Fibroblast of villous mesenchyme (primary cell): Measurements from ENCODE around the gene RFX1. TPM values are rescaled to one million over a fixed set of nuclear protein-coding genes. Genes with fewer than 3 reads are reported as not detected.

ENCODE experiments used
- DNase-seq: peaks from one replicate; pipeline ENCODE4 v3.0.0-alpha.2; 2010; ENCODE audit warnings: low read depth
- H3K4me3 ChIP-seq: 2 replicates; pipeline ENCODE4 v1.5.1; 2011; ENCODE audit warnings: low read depth, mild to moderate bottlenecking, low read length
- total RNA-seq: library from RNA; depleted of rRNA; stranded (reverse); fragments of >200 nt; gene quantifications from 2 replicates; pipeline ENCODE4 v1.2.3, GENCODE V29; 2012
- TF ChIP-seq, protein P1 (sequence below): IDR thresholded peaks from 2 replicates; pipeline ENCODE4 v1.5.1; 2012; ENCODE audit warnings: low read depth, mild to moderate bottlenecking, low read length; ENCODE audit not compliant: insufficient read depth

Gene RFX1
- total RNA-seq, 1 donor = 2.6 TPM

GRCh38 chr19:13964776-13965175 lies 41.3 kb downstream of the RFX1 start:
- no peak overlapping the region for H3K4me3 ChIP-seq
- TF ChIP-seq, protein P1, sequence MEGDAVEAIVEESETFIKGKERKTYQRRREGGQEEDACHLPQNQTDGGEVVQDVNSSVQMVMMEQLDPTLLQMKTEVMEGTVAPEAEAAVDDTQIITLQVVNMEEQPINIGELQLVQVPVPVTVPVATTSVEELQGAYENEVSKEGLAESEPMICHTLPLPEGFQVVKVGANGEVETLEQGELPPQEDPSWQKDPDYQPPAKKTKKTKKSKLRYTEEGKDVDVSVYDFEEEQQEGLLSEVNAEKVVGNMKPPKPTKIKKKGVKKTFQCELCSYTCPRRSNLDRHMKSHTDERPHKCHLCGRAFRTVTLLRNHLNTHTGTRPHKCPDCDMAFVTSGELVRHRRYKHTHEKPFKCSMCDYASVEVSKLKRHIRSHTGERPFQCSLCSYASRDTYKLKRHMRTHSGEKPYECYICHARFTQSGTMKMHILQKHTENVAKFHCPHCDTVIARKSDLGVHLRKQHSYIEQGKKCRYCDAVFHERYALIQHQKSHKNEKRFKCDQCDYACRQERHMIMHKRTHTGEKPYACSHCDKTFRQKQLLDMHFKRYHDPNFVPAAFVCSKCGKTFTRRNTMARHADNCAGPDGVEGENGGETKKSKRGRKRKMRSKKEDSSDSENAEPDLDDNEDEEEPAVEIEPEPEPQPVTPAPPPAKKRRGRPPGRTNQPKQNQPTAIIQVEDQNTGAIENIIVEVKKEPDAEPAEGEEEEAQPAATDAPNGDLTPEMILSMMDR = no peak
- no peak for DNase-seq

- TF ChIP-seq, protein P1 = no peak
- H3K4me3 ChIP-seq = no peak overlapping the region
- DNase-seq = no peak
Observed at GRCh38 chr19:13963603-13964105, 42.5 kb downstream of the RFX1 start.

DNA sequence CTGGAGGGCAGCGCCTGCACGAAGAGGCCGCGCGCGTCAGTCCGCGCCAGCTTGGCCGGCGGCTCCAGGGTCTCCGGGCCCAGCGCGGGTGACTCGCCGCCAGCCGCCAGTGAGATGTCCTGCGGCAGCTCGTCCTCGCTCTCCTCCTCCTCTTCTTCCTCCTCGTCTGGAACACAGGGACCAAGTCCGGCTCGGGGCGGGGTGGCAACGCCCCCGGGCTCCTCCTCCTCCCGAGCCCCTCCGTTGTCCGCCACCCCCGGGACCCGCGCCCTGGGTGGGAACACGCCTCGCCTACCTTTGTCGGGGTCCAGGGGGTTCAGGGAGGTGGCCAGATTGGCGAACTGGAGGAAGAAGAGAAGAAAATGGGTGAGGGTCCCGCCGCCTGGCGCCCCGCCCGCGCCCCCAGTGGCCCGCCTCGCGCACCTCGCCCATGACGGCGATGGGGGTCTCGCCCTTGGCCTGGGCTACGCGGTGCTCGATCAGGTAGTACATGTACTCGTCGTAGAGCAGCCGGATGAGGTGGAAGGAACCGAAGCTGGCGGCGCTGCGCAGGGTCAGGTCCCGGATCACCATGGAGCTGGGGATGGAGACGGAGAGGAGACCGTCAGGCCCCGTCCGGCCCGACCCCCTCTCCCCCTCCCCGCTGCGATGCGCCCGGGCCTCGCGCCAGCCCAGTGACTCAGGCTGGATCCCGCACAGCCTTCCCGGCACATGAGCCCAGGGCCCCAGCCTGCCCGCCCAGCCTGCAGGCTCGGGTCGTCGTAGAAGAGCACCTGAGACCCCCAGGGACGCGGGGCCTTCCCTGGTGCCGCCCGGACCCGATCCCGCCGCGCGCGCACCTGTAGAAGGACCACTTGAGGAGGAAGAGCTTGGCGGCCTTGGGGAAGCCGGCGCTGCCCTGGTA lies 43.2 kb downstream of the RFX1 start:
- TF ChIP-seq, protein P1 = no peak
- H3K4me3 ChIP-seq = no peak overlapping the region
- no peak for DNase-seq

DNA sequence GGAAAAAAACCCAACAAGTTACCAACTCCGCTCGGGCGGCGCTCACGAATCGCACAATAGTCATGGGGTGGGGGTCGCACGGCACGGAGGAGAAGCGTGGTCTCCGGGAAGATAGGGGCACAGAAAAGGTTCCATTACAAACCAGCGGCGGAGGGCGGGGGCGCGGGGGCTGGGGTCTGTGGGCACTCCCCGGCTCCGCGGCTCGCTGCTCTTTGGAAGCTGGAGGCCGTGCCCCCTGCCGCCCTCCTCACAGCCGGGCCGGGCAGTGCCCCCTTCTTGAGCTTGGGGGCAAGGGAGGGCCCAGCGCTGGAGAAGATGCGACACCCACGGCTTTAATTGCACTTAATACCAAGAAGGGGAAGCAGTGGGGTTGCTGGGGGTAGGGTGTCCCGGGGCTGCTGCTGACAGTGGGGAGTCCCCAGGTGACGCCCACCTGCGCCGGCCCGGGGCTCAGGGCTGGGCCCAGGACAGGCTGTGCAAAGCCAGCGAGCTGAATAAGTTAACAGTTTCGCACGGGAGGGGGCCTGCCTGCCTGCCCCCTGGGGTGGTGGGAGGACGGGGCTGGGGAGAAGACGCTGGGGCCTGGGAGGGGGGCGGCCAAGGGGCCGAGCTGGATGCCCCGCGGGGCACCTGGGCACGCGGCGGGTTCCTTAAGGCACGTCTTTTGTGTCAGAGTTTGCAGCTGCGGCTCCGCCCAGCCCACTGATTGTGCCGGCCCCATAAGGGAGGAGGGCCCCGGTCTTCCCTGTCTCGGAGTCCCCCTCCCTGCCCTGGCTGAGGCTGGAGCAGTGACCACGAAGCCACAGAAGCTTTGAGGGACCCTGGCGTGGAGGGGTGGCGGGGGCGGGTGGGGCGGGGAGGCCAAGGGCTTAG lies 44.1 kb downstream of the RFX1 start:
- no peak overlapping the region for H3K4me3 ChIP-seq
- TF ChIP-seq, protein P1 = no peak
- DNase-seq = no peak

- no peak for DNase-seq
- TF ChIP-seq, protein P1 = no peak
- no peak overlapping the region for H3K4me3 ChIP-seq
Observed at GRCh38 chr19:13960863-13961784, 45.0 kb downstream of the RFX1 start.
